ENCODE measurements around the gene RTCB. TPM values are rescaled to one million over a fixed set of nuclear protein-coding genes. Genes with fewer than 3 reads are reported as not detected.

RTCB gene
- polyA plus RNA-seq, 1 of the 3 experiments (the other 2 are of a cell fraction): 89.6 TPM

DNA sequence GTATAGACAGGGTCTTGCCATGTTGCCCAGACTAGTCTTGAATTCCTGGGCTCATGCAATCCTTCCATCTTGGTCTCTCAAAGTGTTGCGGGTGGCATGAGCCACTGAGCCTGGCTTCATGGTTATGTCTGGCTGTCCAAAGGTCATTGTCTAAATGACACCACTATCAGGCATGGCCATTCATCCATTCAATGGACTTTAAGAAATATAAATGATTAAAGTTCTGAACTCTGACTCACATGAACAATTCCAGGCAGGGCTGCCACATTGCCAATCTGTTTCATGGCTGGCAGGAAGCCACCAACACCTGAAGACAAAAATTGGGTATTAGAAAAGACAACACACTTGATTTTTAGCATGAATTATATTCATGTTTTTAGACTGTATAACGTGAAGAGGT is 4.1 kb downstream of the RTCB start:
- Histone ChIP-seq H3K9ac (no peak overlapping the region), H3K9me2 (no peaks in the 10 kb centered on the region), H3K27me3 (ENCODE audit: insufficient read depth) (no peaks in the 10 kb centered on the region), H3F3A (replicated peaks; ENCODE audit: insufficient read depth) (no peaks in the 10 kb centered on the region), H3K4me1 (ENCODE audit: control insufficient read depth in 1 of 2, insufficient read depth in 2 of 2, low read depth in 1 of 2, low read length in 1 of 2) (peaks cover 0 to 10% of the 10 kb centered on the region in 2 experiments; a peak in 3 of 4 replicates), H3K36me3 (replicated peaks in 1 of 2; ENCODE audit: control insufficient read depth in 1 of 2, insufficient read depth in 2 of 2, low read length in 1 of 2) (peaks cover 44 to 53% of the 10 kb centered on the region in 2 experiments), H3K9me3 (no peaks in the 10 kb centered on the region), H3K4me3 (ENCODE audit: low read depth in 2 of 2, low read length in 1 of 2) (no peak overlapping the region), H3K27ac (ENCODE audit: low read depth in 2 of 2, low read length in 1 of 2) (no peak overlapping the region), H3K79me2 (ENCODE audit: insufficient read depth) (peaks cover 59% of the 10 kb centered on the region), H3K4me2 (no peak overlapping the region), H2AFZ (ENCODE audit: low read depth) (no peak overlapping the region), H4K20me1 (ENCODE audit: insufficient read depth) (no peaks in the 10 kb centered on the region; the same call in 1 of the 2 replicates)
- 52% methylated on average over 2 of the region's 2 CpGs for WGBS (ENCODE audit: low lambda C conversion rate)
- ChIA-PET POLR2A (no interaction called here), CTCF (interaction anchor here (0.6 to 1.6 kb wide), 3 partner anchors 18 to 69 kb away, joined by 3 read pairs; no protein-coding TSS in a partner anchor)
- no peak for DNase-seq
- TF ChIP-seq EZH2phosphoT487 (IDR thresholded peaks at IDR 0.05; ENCODE audit: borderline replicate concordance, low read depth): no peak

- Histone ChIP-seq H3K27ac (ENCODE audit: low read depth in 2 of 2, low read length in 1 of 2) (no peak overlapping the region), H3K9ac (no peak overlapping the region), H3K9me2 (no peaks in the 10 kb centered on the region), H3F3A (replicated peaks; ENCODE audit: insufficient read depth) (no peaks in the 10 kb centered on the region), H3K36me3 (replicated peaks in 1 of 2; ENCODE audit: control insufficient read depth in 1 of 2, insufficient read depth in 2 of 2, low read length in 1 of 2) (peaks cover 44 to 53% of the 10 kb centered on the region in 2 experiments), H4K20me1 (ENCODE audit: insufficient read depth) (no peaks in the 10 kb centered on the region; the same call in 1 of the 2 replicates), H3K4me1 (ENCODE audit: control insufficient read depth in 1 of 2, insufficient read depth in 2 of 2, low read depth in 1 of 2, low read length in 1 of 2) (peaks cover 0 to 10% of the 10 kb centered on the region in 2 experiments; a peak in 3 of 4 replicates), H3K27me3 (ENCODE audit: insufficient read depth) (no peaks in the 10 kb centered on the region), H3K79me2 (ENCODE audit: insufficient read depth) (peaks cover 59% of the 10 kb centered on the region), H3K9me3 (no peaks in the 10 kb centered on the region), H2AFZ (ENCODE audit: low read depth) (no peak overlapping the region), H3K4me2 (no peak overlapping the region), H3K4me3 (ENCODE audit: low read depth in 2 of 2, low read length in 1 of 2) (no peak overlapping the region)
- ChIA-PET POLR2A (no interaction called here), CTCF (no interaction called here)
- WGBS (ENCODE audit: low lambda C conversion rate): 95% methylated on average over 3 of the region's 3 CpGs
- DNase-seq: no peak
- TF ChIP-seq CHD2 (IDR thresholded peaks at IDR 0.05; ENCODE audit: low read length, partially characterized antibody): no peak
- TF ChIP-seq MEF2A (IDR thresholded peaks at IDR 0.05; ENCODE audit: borderline replicate concordance, low read depth): no peak
- TF ChIP-seq FOSL2 (IDR thresholded peaks at IDR 0.05; ENCODE audit: borderline replicate concordance, low read depth): no peak
- no peak for TF ChIP-seq PBX3 (IDR thresholded peaks at IDR 0.05)
- no peak for TF ChIP-seq TEAD4 (IDR thresholded peaks at IDR 0.05; ENCODE audit: borderline replicate concordance, insufficient read depth)
- TF ChIP-seq MXI1 (IDR thresholded peaks at IDR 0.05; ENCODE audit: low read depth, low read length): no peak
- TF ChIP-seq RAD21 (IDR thresholded peaks at IDR 0.05; ENCODE audit: low read length): no peak
- no peak for TF ChIP-seq NRF1 (IDR thresholded peaks at IDR 0.05; ENCODE audit: low read depth, low read length)
- no peak for TF ChIP-seq RCOR1 (IDR thresholded peaks at IDR 0.05; ENCODE audit: low read length)
- TF ChIP-seq TCF12 (IDR thresholded peaks at IDR 0.05): no peak
- TF ChIP-seq YY1 (IDR thresholded peaks at IDR 0.05; ENCODE audit: low read depth): no peak
- no peak for TF ChIP-seq RFX5 (IDR thresholded peaks at IDR 0.05; ENCODE audit: low read length)
- no peak for TF ChIP-seq FOXM1 (IDR thresholded peaks at IDR 0.05; ENCODE audit: low read depth)
- TF ChIP-seq GABPA (IDR thresholded peaks at IDR 0.05; ENCODE audit: low read depth): no peak
- no peak for TF ChIP-seq ELF1 (IDR thresholded peaks at IDR 0.05)
- no peak for TF ChIP-seq EP300 (IDR thresholded peaks at IDR 0.05; ENCODE audit: borderline replicate concordance in 1 of 2, low read depth in 1 of 2, low read length in 1 of 2)
- TF ChIP-seq FOXJ3 (CRISPR knock-in tag; IDR thresholded peaks at IDR 0.05): no peak
- no peak for TF ChIP-seq MAX (IDR thresholded peaks at IDR 0.05; ENCODE audit: low read depth)
- TF ChIP-seq, protein P1, sequence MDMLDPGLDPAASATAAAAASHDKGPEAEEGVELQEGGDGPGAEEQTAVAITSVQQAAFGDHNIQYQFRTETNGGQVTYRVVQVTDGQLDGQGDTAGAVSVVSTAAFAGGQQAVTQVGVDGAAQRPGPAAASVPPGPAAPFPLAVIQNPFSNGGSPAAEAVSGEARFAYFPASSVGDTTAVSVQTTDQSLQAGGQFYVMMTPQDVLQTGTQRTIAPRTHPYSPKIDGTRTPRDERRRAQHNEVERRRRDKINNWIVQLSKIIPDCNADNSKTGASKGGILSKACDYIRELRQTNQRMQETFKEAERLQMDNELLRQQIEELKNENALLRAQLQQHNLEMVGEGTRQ (IDR thresholded peaks at IDR 0.05; ENCODE audit: borderline replicate concordance, low read depth, low read length): no peak
Observed at GRCh38 chr22:32407312-32407711, 4.7 kb downstream of the RTCB start.
